ENCODE measurements around the gene KLF6. TPM values are rescaled to one million over a fixed set of nuclear protein-coding genes. Genes with fewer than 3 reads are reported as not detected.

KLF6 gene
- total RNA-seq, 1 experiment from 2014 or later = 27.9 TPM

GRCh38 chr10:3829156-3830050 lies 44.4 kb upstream of the KLF6 start:
- no peak for TF ChIP-seq RORB (CRISPR knock-in tag; IDR thresholded peaks at IDR 0.05)
- peak; percentile 62; the same call in 1 of the 2 replicates for TF ChIP-seq TEAD1 (CRISPR knock-in tag; IDR thresholded peaks at IDR 0.05)
- no peak for TF ChIP-seq ZNF423 (CRISPR knock-in tag; IDR thresholded peaks at IDR 0.05)
- TF ChIP-seq ZNF219 (CRISPR knock-in tag; IDR thresholded peaks at IDR 0.05; ENCODE audit: borderline replicate concordance) = no peak
- TF ChIP-seq NFATC4 (CRISPR knock-in tag; IDR thresholded peaks at IDR 0.05) = no peak
- no peak for TF ChIP-seq HMGXB4 (CRISPR knock-in tag; IDR thresholded peaks at IDR 0.05)
- TF ChIP-seq USF1 (CRISPR knock-in tag; IDR thresholded peaks at IDR 0.05) = no peak
- TF ChIP-seq, protein P1, sequence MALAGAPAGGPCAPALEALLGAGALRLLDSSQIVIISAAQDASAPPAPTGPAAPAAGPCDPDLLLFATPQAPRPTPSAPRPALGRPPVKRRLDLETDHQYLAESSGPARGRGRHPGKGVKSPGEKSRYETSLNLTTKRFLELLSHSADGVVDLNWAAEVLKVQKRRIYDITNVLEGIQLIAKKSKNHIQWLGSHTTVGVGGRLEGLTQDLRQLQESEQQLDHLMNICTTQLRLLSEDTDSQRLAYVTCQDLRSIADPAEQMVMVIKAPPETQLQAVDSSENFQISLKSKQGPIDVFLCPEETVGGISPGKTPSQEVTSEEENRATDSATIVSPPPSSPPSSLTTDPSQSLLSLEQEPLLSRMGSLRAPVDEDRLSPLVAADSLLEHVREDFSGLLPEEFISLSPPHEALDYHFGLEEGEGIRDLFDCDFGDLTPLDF (CRISPR knock-in tag; IDR thresholded peaks at IDR 0.05) = no peak
- TF ChIP-seq ETV6 (CRISPR knock-in tag; IDR thresholded peaks at IDR 0.05) = 0 out of 2 replicates have a peak, but pooled peaks have one; percentile 51
- TF ChIP-seq NFYB (CRISPR knock-in tag; conservative IDR thresholded peaks at IDR 0.05; ENCODE audit: low read depth) = no peak
- no peak for TF ChIP-seq PRRX2 (CRISPR knock-in tag; IDR thresholded peaks at IDR 0.05)
- TF ChIP-seq SMAD3 (CRISPR knock-in tag; IDR thresholded peaks at IDR 0.05; ENCODE audit: borderline replicate concordance) = no peak
- Mint-ChIP-seq H3K9me3 (no peaks in the 10 kb centered on the region), H3K4me3 (no peak overlapping the region), H3K36me3 (no peaks in the 10 kb centered on the region), H3K27me3 (ENCODE audit: low read depth) (no peaks in the 10 kb centered on the region), H3K4me1 (peaks cover 46% of the 10 kb centered on the region), H3K27ac (peak overlapping the region; percentile 42)
- CTCF ChIA-PET = no interaction called here
- POLR2A ChIA-PET = interaction anchor here (2.6 kb wide), 1 partner anchor 45 kb away, joined by 13 read pairs; the partner anchor contains the start of gene KLF6
- DNase-seq (ENCODE audit: low spot score) (no peak), ATAC-seq (peak; percentile 87)

DNA sequence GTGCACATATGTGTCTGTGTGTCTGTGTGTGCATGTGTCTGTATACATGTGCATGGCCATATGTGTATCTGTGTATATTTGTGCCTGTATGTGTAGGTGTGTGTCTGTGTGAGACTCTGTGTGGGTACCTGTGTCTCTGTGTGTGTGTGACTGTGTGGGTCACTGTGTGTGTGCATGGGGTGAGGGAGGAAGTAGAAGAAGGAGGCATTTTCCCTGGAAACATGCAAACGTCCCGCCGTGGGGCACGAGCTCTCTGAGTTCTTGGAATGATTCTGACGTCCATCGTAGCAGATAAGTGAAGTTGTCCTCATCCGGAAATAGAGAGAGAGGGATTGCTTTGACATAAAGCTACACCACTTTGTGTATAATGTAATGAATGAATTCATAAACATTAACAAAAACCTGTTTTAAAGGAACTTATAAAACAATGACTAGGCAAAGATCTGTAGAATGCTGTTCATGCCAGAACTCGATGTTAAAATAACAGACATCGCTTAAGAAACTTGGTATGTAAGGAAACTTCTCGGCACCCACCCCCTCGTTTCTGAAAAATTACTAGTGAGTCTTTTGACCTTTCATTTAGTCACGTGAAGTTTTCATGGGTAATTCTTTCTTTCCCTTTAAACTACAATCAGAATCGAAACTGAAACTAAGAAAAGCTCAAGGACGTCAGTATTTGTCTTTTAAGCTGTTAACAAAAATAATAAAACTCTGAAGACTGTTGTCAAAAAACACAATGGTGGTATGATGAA lies 43.6 kb upstream of the KLF6 start:
- ChIA-PET POLR2A (interaction anchor here (2.6 kb wide), 1 partner anchor 44 kb away, joined by 13 read pairs; the partner anchor contains the start of gene KLF6), CTCF (no interaction called here)
- Mint-ChIP-seq H3K4me3 (no peak overlapping the region), H3K27me3 (ENCODE audit: low read depth) (no peaks in the 10 kb centered on the region), H3K36me3 (no peaks in the 10 kb centered on the region), H3K4me1 (peaks cover 46% of the 10 kb centered on the region), H3K9me3 (no peaks in the 10 kb centered on the region), H3K27ac (peak overlapping the region; percentile 10; the same call in 1 of the 2 replicates)
- DNase-seq (ENCODE audit: low spot score) = no peak
- ATAC-seq = no peak
- TF ChIP-seq KAT7 (CRISPR knock-in tag; IDR thresholded peaks at IDR 0.05; ENCODE audit: borderline replicate concordance) (no peak), NR3C1 (CRISPR knock-in tag; conservative IDR thresholded peaks at IDR 0.05; ENCODE audit: low read depth) (no peak), ZNF396 (CRISPR knock-in tag; IDR thresholded peaks at IDR 0.05; ENCODE audit: borderline replicate concordance) (no peak), ZBTB43 (CRISPR knock-in tag; IDR thresholded peaks at IDR 0.05) (no peak), MXD4 (CRISPR knock-in tag; IDR thresholded peaks at IDR 0.05; ENCODE audit: borderline replicate concordance) (no peak), ZNF416 (CRISPR knock-in tag; IDR thresholded peaks at IDR 0.05) (no peak), FOXJ3 (CRISPR knock-in tag; IDR thresholded peaks at IDR 0.05; ENCODE audit: borderline replicate concordance) (no peak), RELA (CRISPR knock-in tag; IDR thresholded peaks at IDR 0.05; ENCODE audit: borderline replicate concordance) (no peak), EMX1 (CRISPR knock-in tag; IDR thresholded peaks at IDR 0.05) (no peak), E2F5 (CRISPR knock-in tag; IDR thresholded peaks at IDR 0.05) (no peak), USF2 (CRISPR knock-in tag; IDR thresholded peaks at IDR 0.05) (no peak), AR (CRISPR knock-in tag; IDR thresholded peaks at IDR 0.05) (no peak), HMGA2 (CRISPR knock-in tag; IDR thresholded peaks at IDR 0.05) (no peak)
